NCI-H128 (cell line): ENCODE results near the gene BTBD7.

Source experiments
- DNase-seq: peaks from one replicate; lab custom pipeline; 2025; ENCODE audit not compliant: unreplicated experiment; lab: John Stamatoyannopoulos, UW

Gene BTBD7

DNA sequence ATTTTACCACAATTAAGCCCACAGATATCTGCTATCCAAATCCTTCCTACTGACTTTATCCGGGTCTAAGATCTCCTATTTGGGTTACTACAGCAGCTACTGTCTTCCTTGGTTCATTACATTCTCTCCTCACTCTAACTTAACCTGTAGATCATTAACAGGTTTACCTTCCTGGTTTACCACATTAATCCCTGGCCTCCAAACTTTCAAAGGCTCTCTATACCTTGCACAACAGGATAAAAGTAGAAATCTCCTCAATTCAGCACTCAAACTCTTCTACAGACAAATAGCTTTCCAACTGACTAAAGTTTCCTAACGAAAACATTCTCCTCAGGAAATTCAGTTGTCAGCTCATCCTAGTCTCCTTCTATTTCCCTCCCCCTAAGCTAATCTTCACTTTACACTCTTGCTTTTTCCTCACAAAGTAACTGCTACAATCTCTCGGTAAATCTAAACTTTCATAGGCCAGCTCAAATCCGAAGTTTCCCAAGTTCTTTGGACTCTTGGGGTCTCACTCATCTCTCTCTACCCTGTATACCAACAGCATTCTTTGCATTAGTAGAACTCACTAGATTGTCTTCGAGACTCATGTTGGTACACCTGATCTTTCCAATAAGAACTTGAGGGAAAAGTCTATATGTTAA lies 2.7 kb downstream of the BTBD7 start:
- DNase-seq, result no peak

GRCh38 chr14:93328546-93328945 lies 4.3 kb downstream of the BTBD7 start:
- DNase-seq, result no peak

- no peak for DNase-seq
These were observed 6.6 kb downstream of the BTBD7 start for GRCh38 chr14:93326196-93326595.

DNA sequence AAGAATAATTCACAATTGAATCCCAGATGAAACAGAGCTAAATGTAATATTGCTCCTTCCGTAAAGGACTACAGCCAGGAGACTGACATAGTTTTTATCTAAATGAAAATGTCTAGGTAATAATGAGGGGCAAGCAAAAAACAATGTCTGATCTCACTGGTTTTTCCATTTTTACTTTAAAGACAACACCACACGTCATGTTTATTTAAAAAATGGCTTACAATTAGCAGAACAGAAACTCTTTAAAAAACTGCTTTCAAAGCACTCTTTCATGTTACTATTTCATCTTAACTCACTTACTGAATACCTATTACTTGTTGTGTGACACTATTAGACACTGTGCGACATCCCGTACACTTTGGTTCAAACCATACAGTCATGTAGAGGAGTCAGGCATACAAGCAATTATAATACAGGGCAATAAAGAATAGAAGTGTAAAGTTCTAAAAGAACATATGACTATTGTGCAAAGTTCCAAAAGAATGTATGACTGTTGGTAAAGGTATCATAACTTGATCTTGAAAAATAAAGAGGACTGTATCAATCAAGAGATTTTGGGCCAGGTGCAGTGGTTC lies 9.1 kb downstream of the BTBD7 start:
- no peak for DNase-seq

- no peak for DNase-seq
These were observed 9.8 kb downstream of the BTBD7 start for GRCh38 chr14:93322929-93323599.

GRCh38 chr14:93320489-93320888 lies 12.3 kb downstream of the BTBD7 start:
- no peak for DNase-seq

DNA sequence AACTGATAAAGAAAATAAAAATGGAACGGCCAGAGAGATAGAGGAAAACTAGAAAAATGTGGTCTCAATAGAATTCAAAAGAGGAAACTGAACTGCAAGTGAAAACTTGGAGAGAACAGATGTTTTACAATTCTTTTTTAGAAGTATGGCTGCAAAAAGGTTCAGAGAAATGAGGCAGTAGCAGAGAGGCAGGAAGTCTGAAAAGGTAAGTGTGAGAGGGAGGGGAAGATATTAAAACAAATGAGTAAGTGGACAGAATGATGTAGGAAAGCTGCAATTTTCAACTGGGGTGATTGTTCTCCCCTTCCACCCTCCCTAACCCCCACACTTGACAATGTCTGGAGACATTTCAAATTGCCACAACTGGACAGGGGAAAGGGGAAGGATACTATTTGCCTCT lies 12.9 kb downstream of the BTBD7 start:
- DNase-seq, result no peak

DNA sequence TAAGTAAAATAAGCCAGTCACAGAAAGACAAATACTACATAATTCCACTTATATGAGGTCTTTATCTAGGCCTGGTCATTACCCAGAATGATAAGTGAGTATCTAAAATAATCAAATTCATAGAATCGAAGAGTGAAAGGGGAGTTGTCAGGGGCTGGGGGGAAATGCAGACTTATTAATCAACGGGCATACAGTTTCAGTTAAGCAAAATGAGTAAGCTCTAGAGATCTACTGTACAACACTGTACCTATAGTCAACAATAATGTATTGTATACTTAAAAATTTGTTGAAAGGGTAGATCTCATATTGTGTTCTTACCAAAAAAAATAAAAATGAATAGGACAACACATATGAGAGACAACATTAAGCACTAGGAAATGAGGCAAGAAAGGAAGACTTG lies 13.3 kb downstream of the BTBD7 start:
- no peak for DNase-seq

GRCh38 chr14:93318927-93319326 lies 13.9 kb downstream of the BTBD7 start:
- DNase-seq, result no peak

GRCh38 chr14:93317875-93318807 lies 14.7 kb downstream of the BTBD7 start:
- no peak for DNase-seq

- DNase-seq, result no peak
These were observed 15.5 kb downstream of the BTBD7 start for GRCh38 chr14:93317210-93317874.

DNA sequence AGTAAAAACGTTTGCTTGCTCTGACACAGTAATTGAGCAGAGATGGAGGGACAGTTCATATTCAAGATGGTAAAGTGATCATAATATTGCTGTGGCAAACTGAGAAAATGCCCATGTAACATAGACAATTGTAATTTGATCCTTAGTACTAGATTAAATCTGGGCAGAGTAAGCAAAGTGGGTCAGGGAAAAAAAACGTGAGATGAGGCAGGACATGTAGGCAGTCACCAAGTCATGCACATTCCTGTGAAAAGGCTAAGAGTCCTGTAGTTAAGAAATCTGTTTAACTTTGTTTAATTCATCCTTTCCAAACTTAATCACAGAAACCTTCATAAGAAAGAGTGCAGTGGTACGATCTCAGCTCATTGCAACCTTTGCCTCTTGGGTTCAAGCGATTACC lies 16.1 kb downstream of the BTBD7 start:
- no peak for DNase-seq

GRCh38 chr14:93315575-93315974 lies 17.3 kb downstream of the BTBD7 start:
- no peak for DNase-seq

DNA sequence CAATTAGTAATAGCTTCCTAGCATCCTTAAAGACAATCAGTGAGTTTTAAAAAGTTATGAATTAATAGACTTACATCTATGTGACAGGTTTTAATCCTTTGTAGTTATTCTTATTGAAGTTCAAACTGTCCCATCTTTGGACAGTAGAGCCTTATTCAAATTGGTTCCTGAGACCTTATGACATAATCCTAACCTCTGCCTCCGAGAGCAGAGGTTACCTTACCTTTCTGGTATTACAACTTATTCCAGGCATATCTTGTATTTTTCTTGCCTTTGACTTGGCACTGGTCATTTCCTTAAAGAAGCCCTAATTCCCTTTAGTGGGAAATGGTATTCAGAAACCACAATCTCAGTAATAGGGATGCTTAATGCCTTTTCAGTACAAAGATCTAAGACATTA lies 21.8 kb downstream of the BTBD7 start:
- DNase-seq, result no peak

- no peak for DNase-seq
These were observed 23.3 kb downstream of the BTBD7 start for GRCh38 chr14:93309427-93309966.

- DNase-seq, result no peak
These were observed 24.0 kb downstream of the BTBD7 start for GRCh38 chr14:93308686-93309345.

DNA sequence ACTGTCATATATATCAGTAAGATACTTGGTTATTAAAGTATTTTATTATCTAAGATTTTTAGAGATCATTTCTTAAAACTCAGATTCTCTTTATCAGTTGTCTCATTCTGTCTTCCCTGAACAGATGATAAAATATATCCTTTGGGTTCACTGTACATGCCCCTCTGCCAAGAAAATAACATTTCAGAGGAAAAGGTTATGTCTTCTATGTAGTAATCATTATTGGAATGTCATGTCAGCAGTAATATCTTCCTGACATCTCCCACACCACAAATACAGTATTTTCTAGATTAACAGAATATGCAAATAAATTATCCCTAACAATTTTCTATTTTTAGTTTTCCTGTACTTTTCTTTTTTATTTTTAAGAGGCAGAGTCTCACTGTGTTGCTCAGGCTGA lies 26.0 kb downstream of the BTBD7 start:
- no peak for DNase-seq

DNA sequence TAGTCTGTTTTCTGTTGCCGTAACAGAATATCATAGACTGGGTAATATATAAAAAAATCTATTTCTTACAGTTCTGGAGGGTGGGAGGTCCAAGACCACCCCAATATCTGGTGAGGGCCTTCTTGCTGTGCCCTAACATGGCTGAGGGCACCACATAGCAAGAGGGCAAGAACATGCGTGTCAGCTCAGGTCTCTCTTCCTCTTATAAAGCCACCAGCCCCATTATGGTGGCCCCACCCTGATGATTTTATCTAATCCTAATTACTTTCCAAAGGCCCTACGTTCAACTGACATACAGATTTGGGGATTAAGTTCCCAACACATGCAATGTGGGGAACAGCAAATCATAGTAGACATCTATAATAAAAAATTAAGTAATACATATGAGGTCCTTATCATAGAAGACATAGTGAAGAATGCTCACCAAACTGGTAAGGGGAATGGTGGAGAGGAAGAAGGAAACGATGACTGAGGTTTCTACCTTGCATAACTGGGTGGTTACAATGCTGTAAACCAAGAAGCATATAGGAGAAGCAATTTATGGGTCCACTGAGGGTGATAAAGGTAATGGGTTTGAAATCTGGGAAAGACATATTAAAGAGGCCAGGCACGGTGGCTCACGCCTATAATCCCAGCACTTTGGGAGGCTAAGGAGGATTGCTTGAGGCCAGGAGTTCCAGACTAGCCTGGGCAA lies 27.0 kb downstream of the BTBD7 start:
- no peak for DNase-seq

- DNase-seq, result no peak
These were observed 28.1 kb downstream of the BTBD7 start for GRCh38 chr14:93304771-93305170.

DNA sequence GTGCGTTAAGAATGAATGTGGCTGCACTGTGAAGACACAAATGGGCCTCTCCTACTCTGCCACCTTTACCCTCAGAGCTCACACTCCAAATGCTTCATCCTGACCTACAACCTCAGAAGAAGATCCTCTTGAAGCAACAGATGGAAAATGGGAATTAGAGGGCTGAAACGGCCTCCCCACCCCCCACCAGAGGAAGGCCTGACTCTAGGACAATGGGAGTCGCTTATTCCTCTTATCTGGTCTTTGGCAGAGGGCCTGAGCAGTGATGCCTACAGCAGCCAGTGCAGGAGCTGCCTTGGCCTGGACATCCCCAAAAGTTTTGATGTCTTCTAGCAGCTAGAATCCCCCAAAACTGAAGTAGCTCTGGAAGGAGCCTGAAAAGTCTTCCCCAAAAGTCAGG lies 29.2 kb downstream of the BTBD7 start:
- no peak for DNase-seq
